ENCODE results near the gene CKAP5. TPM values are rescaled to one million over a fixed set of nuclear protein-coding genes. Genes with fewer than 3 reads are reported as not detected.

Gene CKAP5
- total RNA-seq, 1 experiment from 2014 or later: 171 TPM

DNA sequence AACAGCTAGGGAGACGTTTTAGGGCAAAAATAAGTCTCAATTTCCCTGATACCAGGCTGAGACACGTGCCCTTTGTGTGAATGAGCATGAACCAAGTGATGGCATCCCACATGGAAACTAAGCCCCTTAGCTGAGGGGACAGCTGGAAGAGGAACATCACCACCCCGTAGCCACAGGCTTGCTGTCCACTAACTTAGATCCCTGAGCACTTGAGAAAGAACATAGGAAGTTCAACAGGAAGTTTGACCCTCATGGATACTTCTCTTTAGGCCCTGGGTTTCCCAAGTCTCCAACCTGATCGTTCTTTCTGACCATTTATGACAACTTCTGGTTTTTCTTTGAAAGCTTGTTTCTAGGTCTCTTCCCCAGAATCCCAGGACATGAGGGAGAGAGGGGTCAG, 11.6 kb upstream of the CKAP5 start (continued):
- TF ChIP-seq, protein P1, sequence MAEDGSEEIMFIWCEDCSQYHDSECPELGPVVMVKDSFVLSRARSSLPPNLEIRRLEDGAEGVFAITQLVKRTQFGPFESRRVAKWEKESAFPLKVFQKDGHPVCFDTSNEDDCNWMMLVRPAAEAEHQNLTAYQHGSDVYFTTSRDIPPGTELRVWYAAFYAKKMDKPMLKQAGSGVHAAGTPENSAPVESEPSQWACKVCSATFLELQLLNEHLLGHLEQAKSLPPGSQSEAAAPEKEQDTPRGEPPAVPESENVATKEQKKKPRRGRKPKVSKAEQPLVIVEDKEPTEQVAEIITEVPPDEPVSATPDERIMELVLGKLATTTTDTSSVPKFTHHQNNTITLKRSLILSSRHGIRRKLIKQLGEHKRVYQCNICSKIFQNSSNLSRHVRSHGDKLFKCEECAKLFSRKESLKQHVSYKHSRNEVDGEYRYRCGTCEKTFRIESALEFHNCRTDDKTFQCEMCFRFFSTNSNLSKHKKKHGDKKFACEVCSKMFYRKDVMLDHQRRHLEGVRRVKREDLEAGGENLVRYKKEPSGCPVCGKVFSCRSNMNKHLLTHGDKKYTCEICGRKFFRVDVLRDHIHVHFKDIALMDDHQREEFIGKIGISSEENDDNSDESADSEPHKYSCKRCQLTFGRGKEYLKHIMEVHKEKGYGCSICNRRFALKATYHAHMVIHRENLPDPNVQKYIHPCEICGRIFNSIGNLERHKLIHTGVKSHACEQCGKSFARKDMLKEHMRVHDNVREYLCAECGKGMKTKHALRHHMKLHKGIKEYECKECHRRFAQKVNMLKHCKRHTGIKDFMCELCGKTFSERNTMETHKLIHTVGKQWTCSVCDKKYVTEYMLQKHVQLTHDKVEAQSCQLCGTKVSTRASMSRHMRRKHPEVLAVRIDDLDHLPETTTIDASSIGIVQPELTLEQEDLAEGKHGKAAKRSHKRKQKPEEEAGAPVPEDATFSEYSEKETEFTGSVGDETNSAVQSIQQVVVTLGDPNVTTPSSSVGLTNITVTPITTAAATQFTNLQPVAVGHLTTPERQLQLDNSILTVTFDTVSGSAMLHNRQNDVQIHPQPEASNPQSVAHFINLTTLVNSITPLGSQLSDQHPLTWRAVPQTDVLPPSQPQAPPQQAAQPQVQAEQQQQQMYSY (CRISPR knock-in tag; IDR thresholded peaks at IDR 0.05): no peak
- TF ChIP-seq ZNF232 (CRISPR knock-in tag; IDR thresholded peaks at IDR 0.05): no peak

DNA sequence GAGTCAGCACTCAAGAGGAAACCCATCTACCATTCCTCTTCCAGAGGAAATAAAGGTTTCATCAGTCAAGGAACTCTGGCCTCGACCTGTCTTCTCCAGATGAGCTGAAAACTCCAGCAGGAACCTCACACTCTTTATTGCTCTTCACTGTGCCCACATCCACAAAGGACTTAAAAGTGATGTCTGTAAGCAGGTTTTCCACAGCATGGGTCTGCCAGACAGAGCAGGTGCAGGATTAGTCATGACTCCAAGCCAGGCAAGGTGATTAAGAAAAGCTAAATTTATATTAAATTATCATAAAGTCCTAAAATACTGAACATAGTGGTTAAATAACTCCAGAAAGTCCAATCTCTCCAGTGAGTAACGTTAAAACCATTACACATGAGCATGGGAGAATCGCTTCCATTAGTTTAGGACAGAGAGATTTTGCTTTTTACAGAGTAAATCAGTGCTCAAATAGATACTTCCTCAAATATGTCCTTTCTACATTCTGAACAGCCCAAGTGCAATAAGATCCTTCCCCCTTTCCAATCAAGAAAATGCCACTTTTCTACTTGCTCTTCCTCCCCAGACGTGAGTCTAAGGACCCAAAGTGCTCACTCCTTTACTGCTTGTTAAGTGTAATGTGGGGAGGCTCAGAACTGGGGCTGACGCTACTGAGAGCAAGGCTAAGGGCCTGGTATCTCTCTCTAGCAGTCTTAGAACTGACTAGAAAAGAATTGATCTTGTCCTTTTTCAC, 10.7 kb upstream of the CKAP5 start:
- no peaks in the 10 kb centered on the region for H3K4me1 Mint-ChIP-seq
- POLR2A ChIA-PET: no interaction called here

More for the DNA sequence above, 10.7 kb upstream of the CKAP5 start:
- TF ChIP-seq, protein P2, sequence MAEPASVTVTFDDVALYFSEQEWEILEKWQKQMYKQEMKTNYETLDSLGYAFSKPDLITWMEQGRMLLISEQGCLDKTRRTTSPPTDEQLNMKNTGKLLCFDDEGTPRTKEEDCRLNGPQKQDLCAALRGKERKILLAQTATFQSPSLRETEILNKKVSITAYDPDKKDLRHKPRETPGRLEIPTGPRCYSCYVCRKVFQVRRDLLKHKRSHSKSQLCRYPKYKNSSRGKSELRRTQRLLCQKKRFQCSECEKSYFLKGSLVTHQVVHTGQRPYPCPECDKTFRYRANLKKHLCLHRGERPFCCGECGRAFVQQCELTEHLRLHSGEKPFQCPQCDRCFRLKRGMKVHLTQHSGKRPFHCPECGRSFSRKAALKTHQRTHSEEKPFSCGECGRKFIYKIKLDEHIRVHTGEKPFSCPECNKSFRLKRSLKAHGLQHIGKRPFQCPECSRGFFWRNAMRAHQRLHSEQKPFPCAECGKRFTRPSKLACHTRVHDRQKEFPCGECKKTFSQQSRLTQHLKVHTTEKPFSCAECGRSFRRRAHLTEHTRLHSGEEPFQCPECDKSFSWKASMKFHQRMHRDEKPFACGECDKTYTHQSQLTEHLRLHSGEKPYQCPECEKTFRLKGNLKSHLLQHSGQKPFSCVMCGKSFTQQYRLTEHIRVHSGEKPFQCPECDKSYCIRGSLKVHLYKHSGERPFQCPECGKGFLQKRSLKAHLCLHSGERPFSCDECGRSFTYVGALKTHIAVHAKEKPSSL (CRISPR knock-in tag; conservative IDR thresholded peaks at IDR 0.05): no peak
- TF ChIP-seq, protein P3, sequence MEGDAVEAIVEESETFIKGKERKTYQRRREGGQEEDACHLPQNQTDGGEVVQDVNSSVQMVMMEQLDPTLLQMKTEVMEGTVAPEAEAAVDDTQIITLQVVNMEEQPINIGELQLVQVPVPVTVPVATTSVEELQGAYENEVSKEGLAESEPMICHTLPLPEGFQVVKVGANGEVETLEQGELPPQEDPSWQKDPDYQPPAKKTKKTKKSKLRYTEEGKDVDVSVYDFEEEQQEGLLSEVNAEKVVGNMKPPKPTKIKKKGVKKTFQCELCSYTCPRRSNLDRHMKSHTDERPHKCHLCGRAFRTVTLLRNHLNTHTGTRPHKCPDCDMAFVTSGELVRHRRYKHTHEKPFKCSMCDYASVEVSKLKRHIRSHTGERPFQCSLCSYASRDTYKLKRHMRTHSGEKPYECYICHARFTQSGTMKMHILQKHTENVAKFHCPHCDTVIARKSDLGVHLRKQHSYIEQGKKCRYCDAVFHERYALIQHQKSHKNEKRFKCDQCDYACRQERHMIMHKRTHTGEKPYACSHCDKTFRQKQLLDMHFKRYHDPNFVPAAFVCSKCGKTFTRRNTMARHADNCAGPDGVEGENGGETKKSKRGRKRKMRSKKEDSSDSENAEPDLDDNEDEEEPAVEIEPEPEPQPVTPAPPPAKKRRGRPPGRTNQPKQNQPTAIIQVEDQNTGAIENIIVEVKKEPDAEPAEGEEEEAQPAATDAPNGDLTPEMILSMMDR (IDR thresholded peaks at IDR 0.05): no peak
- TF ChIP-seq NFE2L1 (CRISPR knock-in tag; IDR thresholded peaks at IDR 0.05): no peak
- no peak for TF ChIP-seq SMAD3 (CRISPR knock-in tag; IDR thresholded peaks at IDR 0.05; ENCODE audit: borderline replicate concordance)
- TF ChIP-seq JAZF1 (CRISPR knock-in tag; IDR thresholded peaks at IDR 0.05): no peak
- TF ChIP-seq, protein P4, sequence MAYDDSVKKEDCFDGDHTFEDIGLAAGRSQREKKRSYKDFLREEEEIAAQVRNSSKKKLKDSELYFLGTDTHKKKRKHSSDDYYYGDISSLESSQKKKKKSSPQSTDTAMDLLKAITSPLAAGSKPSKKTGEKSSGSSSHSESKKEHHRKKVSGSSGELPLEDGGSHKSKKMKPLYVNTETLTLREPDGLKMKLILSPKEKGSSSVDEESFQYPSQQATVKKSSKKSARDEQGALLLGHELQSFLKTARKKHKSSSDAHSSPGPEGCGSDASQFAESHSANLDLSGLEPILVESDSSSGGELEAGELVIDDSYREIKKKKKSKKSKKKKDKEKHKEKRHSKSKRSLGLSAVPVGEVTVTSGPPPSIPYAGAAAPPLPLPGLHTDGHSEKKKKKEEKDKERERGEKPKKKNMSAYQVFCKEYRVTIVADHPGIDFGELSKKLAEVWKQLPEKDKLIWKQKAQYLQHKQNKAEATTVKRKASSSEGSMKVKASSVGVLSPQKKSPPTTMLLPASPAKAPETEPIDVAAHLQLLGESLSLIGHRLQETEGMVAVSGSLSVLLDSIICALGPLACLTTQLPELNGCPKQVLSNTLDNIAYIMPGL (CRISPR knock-in tag; IDR thresholded peaks at IDR 0.05): no peak
- TF ChIP-seq OVOL2 (CRISPR knock-in tag; IDR thresholded peaks at IDR 0.05; ENCODE audit: borderline replicate concordance): no peak
- TF ChIP-seq, protein P5, sequence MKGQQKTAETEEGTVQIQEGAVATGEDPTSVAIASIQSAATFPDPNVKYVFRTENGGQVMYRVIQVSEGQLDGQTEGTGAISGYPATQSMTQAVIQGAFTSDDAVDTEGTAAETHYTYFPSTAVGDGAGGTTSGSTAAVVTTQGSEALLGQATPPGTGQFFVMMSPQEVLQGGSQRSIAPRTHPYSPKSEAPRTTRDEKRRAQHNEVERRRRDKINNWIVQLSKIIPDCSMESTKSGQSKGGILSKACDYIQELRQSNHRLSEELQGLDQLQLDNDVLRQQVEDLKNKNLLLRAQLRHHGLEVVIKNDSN (CRISPR knock-in tag; IDR thresholded peaks at IDR 0.05): no peak
- TF ChIP-seq ELF4 (CRISPR knock-in tag; IDR thresholded peaks at IDR 0.05; ENCODE audit: low read depth): no peak
- no peak for TF ChIP-seq CREM (CRISPR knock-in tag; IDR thresholded peaks at IDR 0.05)
- no peak for TF ChIP-seq ZNF138 (CRISPR knock-in tag; conservative IDR thresholded peaks at IDR 0.05)
- TF ChIP-seq, protein P6, sequence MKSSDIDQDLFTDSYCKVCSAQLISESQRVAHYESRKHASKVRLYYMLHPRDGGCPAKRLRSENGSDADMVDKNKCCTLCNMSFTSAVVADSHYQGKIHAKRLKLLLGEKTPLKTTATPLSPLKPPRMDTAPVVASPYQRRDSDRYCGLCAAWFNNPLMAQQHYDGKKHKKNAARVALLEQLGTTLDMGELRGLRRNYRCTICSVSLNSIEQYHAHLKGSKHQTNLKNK (CRISPR knock-in tag; IDR thresholded peaks at IDR 0.05): no peak
- TF ChIP-seq, protein P7, sequence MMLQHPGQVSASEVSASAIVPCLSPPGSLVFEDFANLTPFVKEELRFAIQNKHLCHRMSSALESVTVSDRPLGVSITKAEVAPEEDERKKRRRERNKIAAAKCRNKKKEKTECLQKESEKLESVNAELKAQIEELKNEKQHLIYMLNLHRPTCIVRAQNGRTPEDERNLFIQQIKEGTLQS (CRISPR knock-in tag; conservative IDR thresholded peaks at IDR 0.05): no peak
- no peak for TF ChIP-seq TEAD4 (CRISPR knock-in tag; IDR thresholded peaks at IDR 0.05)
- no peak for TF ChIP-seq RELA (CRISPR knock-in tag; IDR thresholded peaks at IDR 0.05; ENCODE audit: borderline replicate concordance)
- TF ChIP-seq, protein P8, sequence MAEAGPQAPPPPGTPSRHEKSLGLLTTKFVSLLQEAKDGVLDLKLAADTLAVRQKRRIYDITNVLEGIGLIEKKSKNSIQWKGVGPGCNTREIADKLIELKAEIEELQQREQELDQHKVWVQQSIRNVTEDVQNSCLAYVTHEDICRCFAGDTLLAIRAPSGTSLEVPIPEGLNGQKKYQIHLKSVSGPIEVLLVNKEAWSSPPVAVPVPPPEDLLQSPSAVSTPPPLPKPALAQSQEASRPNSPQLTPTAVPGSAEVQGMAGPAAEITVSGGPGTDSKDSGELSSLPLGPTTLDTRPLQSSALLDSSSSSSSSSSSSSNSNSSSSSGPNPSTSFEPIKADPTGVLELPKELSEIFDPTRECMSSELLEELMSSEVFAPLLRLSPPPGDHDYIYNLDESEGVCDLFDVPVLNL (CRISPR knock-in tag; IDR thresholded peaks at IDR 0.05; ENCODE audit: borderline replicate concordance, low read depth): no peak
- TF ChIP-seq, protein P9, sequence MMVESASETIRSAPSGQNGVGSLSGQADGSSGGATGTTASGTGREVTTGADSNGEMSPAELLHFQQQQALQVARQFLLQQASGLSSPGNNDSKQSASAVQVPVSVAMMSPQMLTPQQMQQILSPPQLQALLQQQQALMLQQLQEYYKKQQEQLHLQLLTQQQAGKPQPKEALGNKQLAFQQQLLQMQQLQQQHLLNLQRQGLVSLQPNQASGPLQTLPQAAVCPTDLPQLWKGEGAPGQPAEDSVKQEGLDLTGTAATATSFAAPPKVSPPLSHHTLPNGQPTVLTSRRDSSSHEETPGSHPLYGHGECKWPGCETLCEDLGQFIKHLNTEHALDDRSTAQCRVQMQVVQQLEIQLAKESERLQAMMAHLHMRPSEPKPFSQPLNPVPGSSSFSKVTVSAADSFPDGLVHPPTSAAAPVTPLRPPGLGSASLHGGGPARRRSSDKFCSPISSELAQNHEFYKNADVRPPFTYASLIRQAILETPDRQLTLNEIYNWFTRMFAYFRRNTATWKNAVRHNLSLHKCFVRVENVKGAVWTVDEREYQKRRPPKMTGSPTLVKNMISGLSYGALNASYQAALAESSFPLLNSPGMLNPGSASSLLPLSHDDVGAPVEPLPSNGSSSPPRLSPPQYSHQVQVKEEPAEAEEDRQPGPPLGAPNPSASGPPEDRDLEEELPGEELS (CRISPR knock-in tag; IDR thresholded peaks at IDR 0.05): no peak
- TF ChIP-seq ETV6 (CRISPR knock-in tag; IDR thresholded peaks at IDR 0.05): no peak
- no peak overlapping the region for H3K4me3 Mint-ChIP-seq
- CTCF ChIA-PET: no interaction called here
- H3K36me3 Mint-ChIP-seq: peaks cover 32% of the 10 kb centered on the region
- H3K27ac Mint-ChIP-seq: no peak overlapping the region
- ATAC-seq (no peak), DNase-seq (ENCODE audit: low spot score) (no peak)
- H3K9me3 Mint-ChIP-seq: no peaks in the 10 kb centered on the region
- H3K27me3 Mint-ChIP-seq (ENCODE audit: low read depth): peaks cover 4% of the 10 kb centered on the region; the same call in 1 of the 2 replicates
